H1 (cell line): Measurements from ENCODE around the gene ARFGEF3. TPM values are rescaled to one million over a fixed set of nuclear protein-coding genes. Genes with fewer than 3 reads are reported as not detected.

Source experiments
- CBX5 ChIP-seq: fragments of 300-800, 300-1000 bp; sonication (generic); IDR thresholded peaks from 2 replicates; pipeline ENCODE4 v1.7.1; 2016; ENCODE audit warnings: antibody characterized with exemption, low read length, low read depth
- POU5F1 ChIP-seq: IDR thresholded peaks from 2 replicates; pipeline ENCODE4 v1.6.1; 2011; ENCODE audit warnings: low read depth, mild to moderate bottlenecking, low read length, moderate library complexity
- RXRA ChIP-seq: IDR thresholded peaks from 2 replicates; pipeline ENCODE4 v1.6.1; 2011; ENCODE audit warnings: low read depth, mild to moderate bottlenecking, low read length, moderate library complexity; ENCODE audit not compliant: insufficient read depth
- SAP30 ChIP-seq: fragments of 300-600 bp; sonication (generic); IDR thresholded peaks from 2 replicates; pipeline ENCODE4 v1.7.1; 2012; ENCODE audit warnings: low read length, moderate library complexity, mild to moderate bottlenecking, inconsistent platforms; ENCODE audit not compliant: insufficient read depth, insufficient replicate concordance
- TAF1 ChIP-seq: IDR thresholded peaks from 2 replicates; pipeline ENCODE4 v1.6.1; 2011; ENCODE audit warnings: mild to moderate bottlenecking, low read depth, low read length
- polyA plus RNA-seq, 7 experiments: library from polyadenylated mRNA; depleted of rRNA in 3 of 7; stranded (reverse) in 5 of 7; unstranded in 2 of 7; fragments of >200 nt in 5 of 7; fragments of 200-250 nt in 2 of 7; gene quantifications; 1 replicate in 5 of 7; 2 replicates in 1 of 7; 4 replicates in 1 of 7; pipeline versions ENCODE4 v1.2.1 to v1.2.3, GENCODE V29; 2011 to 2013; ENCODE audit warnings: missing spikeins in 2 of 7, mixed read lengths in 2 of 7
- total RNA-seq: library from RNA; stranded (reverse); fragmentation: NEBNext Ultra II Directional; extraction: Animal tissue kit (Norgen Biotek cat#: 25700); gene quantifications from 2 replicates; pipeline ENCODE4 v1.2.1, GENCODE V29; 2021
- TF ChIP-seq, protein P1 (sequence below): fragments of 300-600 bp; sonication (generic); IDR thresholded peaks from 2 replicates; pipeline ENCODE4 v1.7.1; 2012; ENCODE audit warnings: low read length, moderate library complexity, mild to moderate bottlenecking, inconsistent platforms; ENCODE audit not compliant: insufficient replicate concordance

ARFGEF3 gene
- total and polyA plus RNA-seq, 2 of the 8 experiments (the other 6 are each of a cell fraction or from before 2014, with no cell fraction given), result 5.8 to 23.2 TPM

DNA sequence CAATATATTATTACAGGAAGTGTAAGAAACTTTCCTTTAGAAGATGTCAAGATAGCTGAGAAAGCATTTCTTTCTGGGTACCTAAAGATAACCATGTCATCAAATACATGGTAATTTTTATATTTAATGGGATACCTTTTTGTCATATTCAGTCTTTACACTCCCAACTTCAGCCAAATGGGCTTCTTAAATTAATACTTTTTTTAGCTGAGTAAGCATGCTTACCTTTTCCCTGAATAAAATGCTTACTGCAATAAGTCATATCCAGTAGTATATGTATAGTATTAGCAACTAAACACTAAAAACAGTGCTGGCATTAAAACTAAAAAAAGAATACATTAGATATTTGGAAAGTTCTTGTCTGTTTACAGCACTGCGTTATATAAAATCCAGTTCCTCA, 74.0 kb downstream of the ARFGEF3 start (continued):
- TF ChIP-seq, protein P1, sequence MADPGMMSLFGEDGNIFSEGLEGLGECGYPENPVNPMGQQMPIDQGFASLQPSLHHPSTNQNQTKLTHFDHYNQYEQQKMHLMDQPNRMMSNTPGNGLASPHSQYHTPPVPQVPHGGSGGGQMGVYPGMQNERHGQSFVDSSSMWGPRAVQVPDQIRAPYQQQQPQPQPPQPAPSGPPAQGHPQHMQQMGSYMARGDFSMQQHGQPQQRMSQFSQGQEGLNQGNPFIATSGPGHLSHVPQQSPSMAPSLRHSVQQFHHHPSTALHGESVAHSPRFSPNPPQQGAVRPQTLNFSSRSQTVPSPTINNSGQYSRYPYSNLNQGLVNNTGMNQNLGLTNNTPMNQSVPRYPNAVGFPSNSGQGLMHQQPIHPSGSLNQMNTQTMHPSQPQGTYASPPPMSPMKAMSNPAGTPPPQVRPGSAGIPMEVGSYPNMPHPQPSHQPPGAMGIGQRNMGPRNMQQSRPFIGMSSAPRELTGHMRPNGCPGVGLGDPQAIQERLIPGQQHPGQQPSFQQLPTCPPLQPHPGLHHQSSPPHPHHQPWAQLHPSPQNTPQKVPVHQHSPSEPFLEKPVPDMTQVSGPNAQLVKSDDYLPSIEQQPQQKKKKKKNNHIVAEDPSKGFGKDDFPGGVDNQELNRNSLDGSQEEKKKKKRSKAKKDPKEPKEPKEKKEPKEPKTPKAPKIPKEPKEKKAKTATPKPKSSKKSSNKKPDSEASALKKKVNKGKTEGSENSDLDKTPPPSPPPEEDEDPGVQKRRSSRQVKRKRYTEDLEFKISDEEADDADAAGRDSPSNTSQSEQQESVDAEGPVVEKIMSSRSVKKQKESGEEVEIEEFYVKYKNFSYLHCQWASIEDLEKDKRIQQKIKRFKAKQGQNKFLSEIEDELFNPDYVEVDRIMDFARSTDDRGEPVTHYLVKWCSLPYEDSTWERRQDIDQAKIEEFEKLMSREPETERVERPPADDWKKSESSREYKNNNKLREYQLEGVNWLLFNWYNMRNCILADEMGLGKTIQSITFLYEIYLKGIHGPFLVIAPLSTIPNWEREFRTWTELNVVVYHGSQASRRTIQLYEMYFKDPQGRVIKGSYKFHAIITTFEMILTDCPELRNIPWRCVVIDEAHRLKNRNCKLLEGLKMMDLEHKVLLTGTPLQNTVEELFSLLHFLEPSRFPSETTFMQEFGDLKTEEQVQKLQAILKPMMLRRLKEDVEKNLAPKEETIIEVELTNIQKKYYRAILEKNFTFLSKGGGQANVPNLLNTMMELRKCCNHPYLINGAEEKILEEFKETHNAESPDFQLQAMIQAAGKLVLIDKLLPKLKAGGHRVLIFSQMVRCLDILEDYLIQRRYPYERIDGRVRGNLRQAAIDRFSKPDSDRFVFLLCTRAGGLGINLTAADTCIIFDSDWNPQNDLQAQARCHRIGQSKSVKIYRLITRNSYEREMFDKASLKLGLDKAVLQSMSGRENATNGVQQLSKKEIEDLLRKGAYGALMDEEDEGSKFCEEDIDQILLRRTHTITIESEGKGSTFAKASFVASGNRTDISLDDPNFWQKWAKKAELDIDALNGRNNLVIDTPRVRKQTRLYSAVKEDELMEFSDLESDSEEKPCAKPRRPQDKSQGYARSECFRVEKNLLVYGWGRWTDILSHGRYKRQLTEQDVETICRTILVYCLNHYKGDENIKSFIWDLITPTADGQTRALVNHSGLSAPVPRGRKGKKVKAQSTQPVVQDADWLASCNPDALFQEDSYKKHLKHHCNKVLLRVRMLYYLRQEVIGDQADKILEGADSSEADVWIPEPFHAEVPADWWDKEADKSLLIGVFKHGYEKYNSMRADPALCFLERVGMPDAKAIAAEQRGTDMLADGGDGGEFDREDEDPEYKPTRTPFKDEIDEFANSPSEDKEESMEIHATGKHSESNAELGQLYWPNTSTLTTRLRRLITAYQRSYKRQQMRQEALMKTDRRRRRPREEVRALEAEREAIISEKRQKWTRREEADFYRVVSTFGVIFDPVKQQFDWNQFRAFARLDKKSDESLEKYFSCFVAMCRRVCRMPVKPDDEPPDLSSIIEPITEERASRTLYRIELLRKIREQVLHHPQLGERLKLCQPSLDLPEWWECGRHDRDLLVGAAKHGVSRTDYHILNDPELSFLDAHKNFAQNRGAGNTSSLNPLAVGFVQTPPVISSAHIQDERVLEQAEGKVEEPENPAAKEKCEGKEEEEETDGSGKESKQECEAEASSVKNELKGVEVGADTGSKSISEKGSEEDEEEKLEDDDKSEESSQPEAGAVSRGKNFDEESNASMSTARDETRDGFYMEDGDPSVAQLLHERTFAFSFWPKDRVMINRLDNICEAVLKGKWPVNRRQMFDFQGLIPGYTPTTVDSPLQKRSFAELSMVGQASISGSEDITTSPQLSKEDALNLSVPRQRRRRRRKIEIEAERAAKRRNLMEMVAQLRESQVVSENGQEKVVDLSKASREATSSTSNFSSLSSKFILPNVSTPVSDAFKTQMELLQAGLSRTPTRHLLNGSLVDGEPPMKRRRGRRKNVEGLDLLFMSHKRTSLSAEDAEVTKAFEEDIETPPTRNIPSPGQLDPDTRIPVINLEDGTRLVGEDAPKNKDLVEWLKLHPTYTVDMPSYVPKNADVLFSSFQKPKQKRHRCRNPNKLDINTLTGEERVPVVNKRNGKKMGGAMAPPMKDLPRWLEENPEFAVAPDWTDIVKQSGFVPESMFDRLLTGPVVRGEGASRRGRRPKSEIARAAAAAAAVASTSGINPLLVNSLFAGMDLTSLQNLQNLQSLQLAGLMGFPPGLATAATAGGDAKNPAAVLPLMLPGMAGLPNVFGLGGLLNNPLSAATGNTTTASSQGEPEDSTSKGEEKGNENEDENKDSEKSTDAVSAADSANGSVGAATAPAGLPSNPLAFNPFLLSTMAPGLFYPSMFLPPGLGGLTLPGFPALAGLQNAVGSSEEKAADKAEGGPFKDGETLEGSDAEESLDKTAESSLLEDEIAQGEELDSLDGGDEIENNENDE, result no peak
- no peak for TF ChIP-seq TAF1
- no peak for TF ChIP-seq CBX5
- TF ChIP-seq SAP30, result no peak
- no peak for TF ChIP-seq POU5F1
- TF ChIP-seq RXRA, result no peak
